ENCODE results near the gene SLC18A3. TPM values are rescaled to one million over a fixed set of nuclear protein-coding genes. Genes with fewer than 3 reads are reported as not detected.

Gene SLC18A3
- total RNA-seq, 5 donors from 2014 or later (not counting 1 experiment from before 2014, with no cell fraction given): not detected

DNA sequence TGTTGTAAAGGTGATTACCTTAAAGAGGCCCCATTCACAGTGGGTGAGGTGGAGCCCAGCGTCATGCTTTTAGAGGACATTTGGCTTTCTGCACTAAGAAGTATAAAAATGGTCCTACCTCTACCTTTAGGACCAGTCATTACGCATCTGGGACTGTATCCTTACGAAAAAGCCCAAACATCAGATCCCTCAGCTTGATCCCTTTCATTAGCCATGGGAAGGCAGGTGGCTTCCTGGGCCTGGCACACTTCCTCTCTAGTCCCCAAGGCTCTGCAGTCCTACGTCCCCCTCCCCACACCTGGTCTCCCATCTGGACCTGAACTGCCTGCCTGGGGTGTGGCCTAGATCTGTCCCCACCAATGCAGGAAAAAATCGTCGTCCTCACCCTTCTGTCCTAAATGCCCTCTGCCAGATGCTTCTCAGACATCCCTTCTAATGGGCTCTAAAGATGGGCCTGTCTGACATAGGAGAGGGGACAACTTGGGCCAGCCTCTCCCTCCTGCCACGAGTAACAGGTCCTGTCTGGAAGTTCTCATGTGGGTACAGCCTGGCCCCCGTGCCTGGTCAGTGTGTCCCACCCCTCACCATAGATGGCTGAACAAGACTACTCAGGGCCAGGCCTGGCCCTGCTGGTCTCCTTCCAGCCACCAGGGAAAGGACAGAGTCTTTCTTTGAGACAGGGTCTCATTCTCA lies 11.8 kb upstream of the SLC18A3 start:
- H3K27ac Mint-ChIP-seq: no peak overlapping the region
- POLR2A ChIA-PET: no interaction called here
- no peaks in the 10 kb centered on the region for H3K36me3 Mint-ChIP-seq
- H3K4me3 ChIP-seq (ENCODE audit: control insufficient read depth in 1 of 2, extremely low read depth in 1 of 2, low read length in 1 of 2): no peak overlapping the region
- H3K4me1 Mint-ChIP-seq: peaks cover under 1 to 3% (median 3%) of the 10 kb centered on the region in 3 donors
- H3K27me3 ChIP-seq (replicated peaks in 1 of 2; ENCODE audit: control insufficient read depth in 2 of 2, extremely low read depth in 1 of 2, insufficient read depth in 2 of 2, low read length in 1 of 2): peaks cover 0 to 19% of the 10 kb centered on the region in 2 experiments
- H3K4me3 Mint-ChIP-seq: no peak overlapping the region
- CTCF ChIA-PET: no interaction called here
- no peak for ATAC-seq (replicated peaks in 1 of 4)
- WGBS (ENCODE audit: insufficient coverage): 51% methylated on average over 4 of the region's 8 CpGs
- H3K27me3 Mint-ChIP-seq: peaks cover 35 to 39% of the 10 kb centered on the region in 2 donors
- H3K9me3 Mint-ChIP-seq: no peaks in the 10 kb centered on the region
- no peaks in the 10 kb centered on the region for H3K4me1 ChIP-seq (ENCODE audit: control insufficient read depth in 1 of 2, extremely low read depth in 1 of 2, insufficient read depth in 2 of 2, low read length in 2 of 2)
- H3K27ac ChIP-seq (ENCODE audit: low read length): no peak overlapping the region
- no peaks in the 10 kb centered on the region for H3K36me3 ChIP-seq (ENCODE audit: control insufficient read depth in 2 of 2, extremely low read depth in 1 of 2, insufficient read depth in 1 of 2, low read length in 1 of 2)
- no peak for DNase-seq
- H3K9me3 ChIP-seq: no peaks in the 10 kb centered on the region

DNA sequence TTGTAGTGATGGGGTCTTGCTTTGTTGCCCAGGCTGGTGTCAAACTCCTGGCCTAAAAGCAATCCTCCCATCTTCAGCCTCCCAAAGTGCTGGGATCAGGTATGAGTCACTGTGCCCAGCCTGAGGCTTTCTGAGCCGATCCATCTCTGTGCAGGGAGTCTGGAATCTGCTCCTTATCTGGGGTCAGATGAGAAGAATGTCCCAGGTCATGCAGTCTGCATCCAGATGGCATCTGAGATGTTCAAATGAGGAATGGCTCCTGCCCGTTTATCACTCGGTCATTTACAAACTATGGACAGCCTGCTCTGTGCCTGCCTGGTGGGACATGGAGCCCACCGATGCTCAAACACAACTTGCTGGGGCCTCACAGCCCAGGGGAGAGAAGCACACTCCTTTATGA lies 11.1 kb upstream of the SLC18A3 start:
- Histone ChIP-seq H3K4me3 (ENCODE audit: control insufficient read depth in 1 of 2, extremely low read depth in 1 of 2, low read length in 1 of 2) (no peak overlapping the region), H3K4me1 (ENCODE audit: control insufficient read depth in 1 of 2, extremely low read depth in 1 of 2, insufficient read depth in 2 of 2, low read length in 2 of 2) (no peaks in the 10 kb centered on the region), H3K27ac (ENCODE audit: low read length) (no peak overlapping the region), H3K9me3 (no peaks in the 10 kb centered on the region), H3K27me3 (replicated peaks in 1 of 2; ENCODE audit: control insufficient read depth in 2 of 2, extremely low read depth in 1 of 2, insufficient read depth in 2 of 2, low read length in 1 of 2) (peaks cover 0 to 18% of the 10 kb centered on the region in 2 experiments), H3K36me3 (ENCODE audit: control insufficient read depth in 2 of 2, extremely low read depth in 1 of 2, insufficient read depth in 1 of 2, low read length in 1 of 2) (no peaks in the 10 kb centered on the region)
- Mint-ChIP-seq H3K9me3 (no peaks in the 10 kb centered on the region), H3K27ac (no peak overlapping the region), H3K4me1 (peaks cover 0 to 3% (median 3%) of the 10 kb centered on the region in 3 donors), H3K36me3 (no peaks in the 10 kb centered on the region), H3K27me3 (peaks cover 40% of the 10 kb centered on the region in 2 donors), H3K4me3 (no peak overlapping the region)
- POLR2A ChIA-PET: no interaction called here
- CTCF ChIA-PET: no interaction called here
- ATAC-seq (replicated peaks in 1 of 4) (no peak), DNase-seq (peak in 2 of 35 experiments; percentile 6 to 11)
- 80% methylated on average over 2 of the region's 4 CpGs for WGBS (ENCODE audit: insufficient coverage)

DNA sequence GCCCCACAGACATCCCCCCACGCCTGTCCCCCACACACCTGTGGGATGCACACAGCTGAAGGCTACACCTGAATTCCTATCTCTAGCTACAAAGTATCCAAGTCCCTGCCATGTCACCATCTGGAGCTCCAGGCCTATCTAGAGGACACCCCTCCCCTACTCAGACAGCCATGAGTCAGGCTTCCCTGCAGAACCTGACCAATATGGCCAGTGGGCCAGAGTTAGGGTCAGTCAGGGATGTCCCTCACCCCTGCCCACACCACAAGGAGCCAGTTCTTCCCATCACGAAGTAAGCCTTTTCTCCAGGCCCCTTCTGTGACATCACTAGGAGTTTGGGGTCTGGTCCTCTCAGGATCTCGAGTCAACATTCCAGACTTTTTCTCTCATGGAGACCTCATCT lies 10.6 kb upstream of the SLC18A3 start:
- peaks cover 41 to 42% of the 10 kb centered on the region in 2 donors for H3K27me3 Mint-ChIP-seq
- no peak for ATAC-seq (replicated peaks in 1 of 4)
- Histone ChIP-seq H3K27ac (ENCODE audit: low read length) (no peak overlapping the region), H3K36me3 (ENCODE audit: control insufficient read depth in 2 of 2, extremely low read depth in 1 of 2, insufficient read depth in 1 of 2, low read length in 1 of 2) (no peaks in the 10 kb centered on the region), H3K27me3 (replicated peaks in 1 of 2; ENCODE audit: control insufficient read depth in 2 of 2, extremely low read depth in 1 of 2, insufficient read depth in 2 of 2, low read length in 1 of 2) (peaks cover 0 to 18% of the 10 kb centered on the region in 2 experiments), H3K9me3 (no peaks in the 10 kb centered on the region), H3K4me3 (ENCODE audit: control insufficient read depth in 1 of 2, extremely low read depth in 1 of 2, low read length in 1 of 2) (no peak overlapping the region), H3K4me1 (ENCODE audit: control insufficient read depth in 1 of 2, extremely low read depth in 1 of 2, insufficient read depth in 2 of 2, low read length in 2 of 2) (no peaks in the 10 kb centered on the region)
- POLR2A ChIA-PET: no interaction called here
- no peak overlapping the region for H3K27ac Mint-ChIP-seq
- H3K4me3 Mint-ChIP-seq: no peak overlapping the region
- DNase-seq: peak in 1 of 35 experiments; percentile 4
- peaks cover 0 to under 1% (median under 1%) of the 10 kb centered on the region in 3 donors for H3K4me1 Mint-ChIP-seq
- WGBS (ENCODE audit: insufficient coverage): 65% methylated on average over 3 of the region's 3 CpGs
- CTCF ChIA-PET: no interaction called here
- H3K36me3 Mint-ChIP-seq: no peaks in the 10 kb centered on the region
- no peaks in the 10 kb centered on the region for H3K9me3 Mint-ChIP-seq

DNA sequence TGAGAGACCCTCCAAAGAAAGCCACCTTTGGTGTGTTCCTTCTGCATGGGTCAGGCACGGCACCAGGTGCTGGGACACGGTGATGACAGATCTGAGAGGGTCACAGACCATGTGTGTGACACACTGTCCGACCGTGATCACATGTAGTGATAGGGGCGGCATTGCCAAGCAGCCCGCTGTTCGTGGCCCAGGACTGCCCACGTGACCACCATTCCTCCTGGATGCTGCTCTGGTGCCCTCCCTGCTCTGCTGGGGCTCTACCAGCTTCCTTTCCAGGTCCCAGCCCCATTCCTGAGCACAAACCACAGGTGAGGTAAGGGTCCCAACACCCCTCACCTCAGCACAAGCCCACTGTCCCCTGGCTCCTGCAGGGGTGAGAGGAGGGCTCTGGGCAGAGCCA lies 10.1 kb upstream of the SLC18A3 start:
- ChIA-PET POLR2A (no interaction called here), CTCF (no interaction called here)
- H3K4me1 ChIP-seq (ENCODE audit: control insufficient read depth in 1 of 2, extremely low read depth in 1 of 2, insufficient read depth in 2 of 2, low read length in 2 of 2): no peaks in the 10 kb centered on the region
- H3K36me3 ChIP-seq (ENCODE audit: control insufficient read depth in 2 of 2, extremely low read depth in 1 of 2, insufficient read depth in 1 of 2, low read length in 1 of 2): no peaks in the 10 kb centered on the region
- Mint-ChIP-seq H3K27me3 (peaks cover 43 to 46% of the 10 kb centered on the region in 2 donors), H3K36me3 (no peaks in the 10 kb centered on the region), H3K4me1 (no peaks in the 10 kb centered on the region), H3K4me3 (no peak overlapping the region), H3K9me3 (peaks cover 0 to 3% (median 0%) of the 10 kb centered on the region in 3 donors), H3K27ac (no peak overlapping the region)
- ATAC-seq (replicated peaks in 1 of 4): no peak
- peaks cover 0 to 20% of the 10 kb centered on the region in 2 experiments for H3K27me3 ChIP-seq (replicated peaks in 1 of 2; ENCODE audit: control insufficient read depth in 2 of 2, extremely low read depth in 1 of 2, insufficient read depth in 2 of 2, low read length in 1 of 2)
- no peak overlapping the region for H3K4me3 ChIP-seq (ENCODE audit: control insufficient read depth in 1 of 2, extremely low read depth in 1 of 2, low read length in 1 of 2)
- peak in 2 of 35 experiments; percentile 2 to 19 for DNase-seq
- no peak overlapping the region for H3K27ac ChIP-seq (ENCODE audit: low read length)
- H3K9me3 ChIP-seq: no peaks in the 10 kb centered on the region
- 73% methylated on average over 7 of the region's 8 CpGs for WGBS (ENCODE audit: insufficient coverage)

DNA sequence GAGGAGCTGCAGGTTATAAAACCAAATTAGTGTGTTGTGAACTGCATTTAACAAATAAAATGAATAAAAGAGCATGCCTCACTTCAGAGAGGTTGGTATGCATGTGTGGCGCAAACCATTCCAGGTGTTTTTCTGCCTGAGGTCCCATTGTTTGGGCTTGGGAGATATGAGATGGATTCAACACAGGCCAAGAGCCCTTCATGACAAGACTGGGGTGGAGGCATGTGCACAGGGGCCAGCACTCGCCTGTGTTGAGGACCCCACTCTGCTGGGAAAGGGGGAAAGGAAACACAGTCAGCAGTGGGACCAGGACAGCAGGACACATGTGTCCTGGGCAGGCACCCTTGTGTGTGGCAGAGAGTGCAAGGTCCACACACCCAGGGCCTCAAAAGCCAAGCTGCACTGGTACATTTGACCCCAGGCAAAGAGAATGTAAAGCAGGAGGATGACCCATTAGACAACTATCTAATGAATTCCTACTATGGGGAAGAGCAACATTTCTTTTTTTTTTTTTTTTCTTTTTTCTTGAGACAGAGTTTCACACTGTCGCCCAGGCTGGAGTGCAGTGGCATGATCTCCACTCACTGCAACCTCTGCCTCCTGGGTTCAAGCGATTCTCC lies 9.2 kb upstream of the SLC18A3 start:
- H3K27me3 ChIP-seq (replicated peaks in 1 of 2; ENCODE audit: control insufficient read depth in 2 of 2, extremely low read depth in 1 of 2, insufficient read depth in 2 of 2, low read length in 1 of 2): peaks cover 0 to 28% of the 10 kb centered on the region in 2 experiments
- no peaks in the 10 kb centered on the region for H3K9me3 ChIP-seq
- CTCF ChIA-PET: interaction anchor here in 1 of 2 donors (0.7 to 0.8 kb wide), 2 partner anchors 8 to 285 kb away, joined by 4 to 6 read pairs; no protein-coding TSS in a partner anchor
- H3K36me3 ChIP-seq (ENCODE audit: control insufficient read depth in 2 of 2, extremely low read depth in 1 of 2, insufficient read depth in 1 of 2, low read length in 1 of 2): no peaks in the 10 kb centered on the region
- Mint-ChIP-seq H3K27me3 (peaks cover 49 to 52% of the 10 kb centered on the region in 2 donors), H3K4me1 (no peaks in the 10 kb centered on the region), H3K36me3 (no peaks in the 10 kb centered on the region), H3K27ac (no peak overlapping the region), H3K4me3 (no peak overlapping the region), H3K9me3 (peaks cover 0 to 3% (median 0%) of the 10 kb centered on the region in 3 donors)
- no peak for ATAC-seq (replicated peaks in 1 of 4)
- DNase-seq: peak in 1 of 35 experiments; percentile 3
- H3K4me3 ChIP-seq (ENCODE audit: control insufficient read depth in 1 of 2, extremely low read depth in 1 of 2, low read length in 1 of 2): no peak overlapping the region
- WGBS (ENCODE audit: insufficient coverage): 77% methylated on average over 2 of the region's 4 CpGs
- H3K27ac ChIP-seq (ENCODE audit: low read length): no peak overlapping the region
- POLR2A ChIA-PET: no interaction called here
- no peaks in the 10 kb centered on the region for H3K4me1 ChIP-seq (ENCODE audit: control insufficient read depth in 1 of 2, extremely low read depth in 1 of 2, insufficient read depth in 2 of 2, low read length in 2 of 2)

DNA sequence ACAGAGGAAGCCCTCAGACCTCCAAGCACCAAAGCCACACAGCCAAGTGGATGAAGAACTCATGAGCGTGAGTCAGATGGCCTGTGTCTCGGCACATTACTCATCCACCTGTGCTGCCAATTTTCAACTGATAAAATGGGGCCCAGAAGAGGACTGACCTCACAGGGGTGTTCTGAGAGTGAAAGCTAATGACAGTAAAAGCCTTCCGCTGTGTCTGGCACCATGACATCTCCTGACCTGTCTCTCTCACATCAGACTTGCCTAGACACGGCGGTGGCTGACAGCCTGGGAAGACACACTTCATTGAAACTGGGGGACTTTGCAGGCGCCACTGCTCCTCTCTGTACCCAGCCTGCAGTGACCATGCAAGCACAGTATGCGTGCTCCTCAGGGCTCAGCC lies 8.3 kb upstream of the SLC18A3 start:
- no peak overlapping the region for H3K4me3 Mint-ChIP-seq
- H3K4me1 Mint-ChIP-seq: peaks cover 2 to 4% (median 3%) of the 10 kb centered on the region in 3 donors
- WGBS (ENCODE audit: insufficient coverage): 84% methylated on average over 3 of the region's 7 CpGs
- H3K27ac Mint-ChIP-seq: no peak overlapping the region
- DNase-seq: no peak
- H3K36me3 Mint-ChIP-seq: no peaks in the 10 kb centered on the region
- Histone ChIP-seq H3K36me3 (ENCODE audit: control insufficient read depth in 2 of 2, extremely low read depth in 1 of 2, insufficient read depth in 1 of 2, low read length in 1 of 2) (no peaks in the 10 kb centered on the region), H3K27me3 (replicated peaks in 1 of 2; ENCODE audit: control insufficient read depth in 2 of 2, extremely low read depth in 1 of 2, insufficient read depth in 2 of 2, low read length in 1 of 2) (peaks cover 0 to 33% of the 10 kb centered on the region in 2 experiments), H3K4me3 (ENCODE audit: control insufficient read depth in 1 of 2, extremely low read depth in 1 of 2, low read length in 1 of 2) (no peak overlapping the region), H3K27ac (ENCODE audit: low read length) (no peak overlapping the region), H3K9me3 (no peaks in the 10 kb centered on the region), H3K4me1 (ENCODE audit: control insufficient read depth in 1 of 2, extremely low read depth in 1 of 2, insufficient read depth in 2 of 2, low read length in 2 of 2) (no peaks in the 10 kb centered on the region)
- ChIA-PET CTCF (interaction anchor here in 1 of 2 donors (0.8 kb wide), 1 partner anchor 9 kb away, joined by 6 read pairs; no protein-coding TSS in a partner anchor), POLR2A (no interaction called here)
- peaks cover 0 to 3% (median 0%) of the 10 kb centered on the region in 3 donors for H3K9me3 Mint-ChIP-seq
- H3K27me3 Mint-ChIP-seq: peaks cover 49 to 56% of the 10 kb centered on the region in 2 donors
- ATAC-seq (replicated peaks in 1 of 4): no peak
